GM19438 (cell line): Measurements from ENCODE around the gene VCX3A.
"Not testable (repeated sequence)": the region's sequence is repeated elsewhere in the genome, so short reads cannot be mapped to it uniquely, and the experiment has no call there.

ENCODE experiments used
- ATAC-seq: cut with Tn5 transposase; IDR thresholded peaks from one replicate; pipeline ENCODE4 v1.9.1; 2021; ENCODE audit warnings: low read depth; ENCODE audit not compliant: unreplicated experiment

Gene VCX3A

DNA sequence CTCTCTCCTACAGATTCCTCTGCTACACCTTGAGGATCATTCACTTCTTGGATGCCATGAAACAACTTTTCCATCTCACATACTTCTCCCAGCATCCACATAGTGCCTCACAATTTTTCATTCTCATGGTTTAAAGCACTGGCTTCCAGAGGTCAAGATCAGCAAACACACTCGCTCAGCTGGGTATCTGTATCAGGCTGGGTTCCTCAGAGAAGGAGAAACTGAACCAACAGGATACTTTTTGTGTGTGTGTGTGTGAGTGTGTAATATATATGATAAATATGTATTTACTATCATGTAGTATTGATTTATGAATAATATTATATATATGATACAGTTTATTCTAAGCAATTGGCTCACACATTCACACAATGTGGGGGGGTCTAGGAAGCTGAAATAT, at the start of gene VCX3A:
TSS of gene VCX3A (minus strand) at position 101 of the 400 bp plus-strand sequence. CDS start 621 bp downstream, outside the sequence.
- not testable (repeated sequence) for ATAC-seq

- ATAC-seq: no peak
Observed at GRCh38 chrX:6574762-6575161, 39.8 kb upstream of the VCX3A start.

GRCh38 chrX:6568031-6568430, 33.1 kb upstream of the VCX3A start:
- no peak for ATAC-seq

- ATAC-seq: no peak
Observed at GRCh38 chrX:6558979-6559378, 24.1 kb upstream of the VCX3A start.

DNA sequence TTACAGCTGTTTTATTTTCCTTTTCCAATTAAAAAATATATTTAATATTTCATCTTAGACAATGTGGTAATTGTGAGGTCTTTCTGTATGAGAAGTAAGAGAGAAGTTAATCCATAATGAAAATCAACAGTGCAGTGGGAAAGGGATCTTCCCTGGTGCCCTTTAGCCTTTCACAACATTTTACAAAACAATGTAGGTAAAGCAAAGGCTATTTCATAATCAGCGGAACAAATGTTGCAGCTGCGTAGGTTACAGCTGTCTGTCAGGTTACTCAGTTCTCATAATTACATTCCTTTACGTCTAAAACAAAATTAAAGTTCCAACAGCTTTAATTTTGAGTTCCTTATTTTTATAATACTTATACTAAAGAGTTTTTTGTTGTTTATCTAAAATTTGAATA, 22.8 kb upstream of the VCX3A start:
- ATAC-seq: no peak

GRCh38 chrX:6550999-6551398, 16.1 kb upstream of the VCX3A start:
- ATAC-seq: no peak

GRCh38 chrX:6545712-6546111, 10.8 kb upstream of the VCX3A start:
- no peak for ATAC-seq

GRCh38 chrX:6526564-6527136, 8.3 kb downstream of the VCX3A start:
- ATAC-seq: no peak

- ATAC-seq: no peak
Observed at GRCh38 chrX:6517376-6517775, 17.5 kb downstream of the VCX3A start.

DNA sequence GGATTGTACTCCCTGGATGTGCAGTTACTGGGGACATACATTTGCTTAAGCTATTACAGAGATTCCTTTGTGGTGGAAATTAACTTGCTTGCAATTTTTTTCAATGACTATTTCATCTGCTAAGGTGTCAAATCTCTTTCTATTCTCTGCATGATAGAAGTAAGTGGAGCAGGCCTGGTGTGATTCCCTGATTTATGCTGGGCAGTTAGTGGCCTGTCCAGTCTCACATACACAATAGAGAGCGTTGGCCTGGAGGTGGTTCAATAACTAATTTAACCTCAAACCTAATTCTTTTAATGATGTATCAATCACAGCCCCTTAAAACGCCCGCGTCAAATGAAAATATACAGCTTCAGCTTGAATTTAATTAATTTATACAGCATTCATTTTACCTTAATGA, 28.5 kb downstream of the VCX3A start:
- ATAC-seq: no peak

GRCh38 chrX:6505960-6506359, 29.0 kb downstream of the VCX3A start:
- no peak for ATAC-seq

DNA sequence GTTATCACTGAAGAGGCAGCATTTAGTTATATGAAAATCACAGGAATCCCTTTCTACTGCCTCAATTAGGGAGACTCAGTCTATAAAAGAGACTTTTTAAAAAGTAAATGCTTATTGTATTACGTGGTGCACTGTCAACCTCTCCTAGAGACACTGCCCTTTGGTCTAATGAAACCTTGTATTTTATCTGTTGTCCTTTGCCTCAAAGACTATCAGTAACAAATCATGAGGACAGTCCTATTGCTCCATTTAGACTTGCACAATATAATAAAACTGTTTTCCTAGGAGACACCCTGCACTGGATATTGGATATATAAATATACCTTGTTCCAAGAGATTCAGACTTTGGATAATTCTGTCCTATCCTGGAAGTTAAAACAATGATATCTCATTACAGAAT, 34.2 kb downstream of the VCX3A start:
- ATAC-seq: no peak

DNA sequence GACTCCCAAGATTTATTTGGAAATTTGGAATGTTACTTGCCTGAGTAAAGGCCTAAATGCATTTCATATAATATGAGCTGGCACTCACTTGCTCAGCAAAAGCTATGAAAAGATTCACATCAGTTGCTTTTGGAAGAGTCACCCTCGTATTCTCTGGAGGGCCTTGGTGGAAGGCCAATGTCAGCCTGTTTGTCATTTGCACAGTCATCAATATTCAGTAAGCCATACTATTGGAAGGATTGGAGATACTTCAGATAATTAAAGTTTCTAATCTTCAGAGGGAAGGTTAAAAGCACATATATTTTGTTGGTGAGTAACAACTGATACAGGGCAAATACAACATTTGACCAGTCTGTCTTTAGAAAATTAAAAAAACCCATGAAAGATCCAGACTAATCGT, 36.6 kb downstream of the VCX3A start:
- no peak for ATAC-seq
